A549 (cell line): ENCODE measurements around the gene PNKP. TPM values are rescaled to one million over a fixed set of nuclear protein-coding genes. Genes with fewer than 3 reads are reported as not detected.

Experiments
- ATAC-seq, 2 experiments: fragments of 200-7000 bp in 1 of 2; fragments of >200 bp in 1 of 2; cut with Nextera tagmentation in 1 of 2; cut with Tn5 transposase in 1 of 2; 3 replicates each; pipeline versions ENCODE4 v1.8.0 to v1.9.1; 2018 to 2020; ENCODE audit warnings: mild to moderate bottlenecking in 1 of 2, moderate library complexity in 1 of 2
- CTCF ChIA-PET: fragments of 300-600 bp; sonication (Branson Sonifier 250); formaldehyde crosslinking; extraction: SDS; loops from one replicate; lab custom pipeline; 2021; ENCODE audit warnings: antibody characterized with exemption, inconsistent platforms; lab: Yijun Ruan, JAX
- POLR2A ChIA-PET: fragments of 350-600 bp; formaldehyde crosslinking; extraction: SDS; loops from one replicate; lab custom pipeline; 2021; ENCODE audit warnings: antibody characterized with exemption, inconsistent platforms; lab: Yijun Ruan, JAX
- DNase-seq, 2 experiments: peaks; one replicate each; pipeline versions ENCODE4 v3.0.0 to v3.0.0-alpha.2; 2011 to 2016; ENCODE audit warnings: low read depth in 1 of 2, low spot score in 1 of 2
- FAIRE-seq: peaks from 2 replicates; lab custom pipeline; 2011; peaks lifted over from hg19 to GRCh38; lab: Jason Lieb, UNC
- H3K27ac ChIP-seq, 2 experiments: fragments of >200 bp; sonication (Bioruptor Twin); formaldehyde crosslinking; 3 replicates each; pipeline ENCODE4 v1.5.1; 2016 to 2017
- H3K4me1 ChIP-seq: fragments of >200 bp; sonication (Bioruptor Twin); formaldehyde crosslinking; 3 replicates; pipeline ENCODE4 v1.6.1; 2016
- H3K4me2 ChIP-seq: fragments of >200 bp; sonication (Bioruptor Twin); formaldehyde crosslinking; 3 replicates; pipeline ENCODE4 v1.6.1; 2016
- H3K4me3 ChIP-seq: fragments of >200 bp; sonication (Bioruptor Twin); formaldehyde crosslinking; 3 replicates; pipeline ENCODE4 v1.5.1; 2016
- H3K9me3 ChIP-seq: fragments of >200 bp; sonication (Bioruptor Twin); formaldehyde crosslinking; 3 replicates; pipeline ENCODE4 v1.6.1; 2016
- CEBPB ChIP-seq, 2 experiments: fragments of >200 bp in 1 of 2; sonication (Bioruptor Twin) in 1 of 2; formaldehyde crosslinking in 1 of 2; IDR thresholded peaks; 2 replicates each; pipeline ENCODE4 v1.6.1; 2012 to 2016
- FOSB ChIP-seq: fragments of 250-450 bp; sonication (Bioruptor Pico); IDR thresholded peaks from 2 replicates; pipeline ENCODE4 v1.5.0; 2020; ENCODE audit warnings: mild to moderate bottlenecking, moderate library complexity
- HOXA7 ChIP-seq: fragments of 250-450 bp; sonication (Bioruptor Pico); IDR thresholded peaks from 2 replicates; pipeline ENCODE4 v1.5.0; 2020; ENCODE audit warnings: mild to moderate bottlenecking, moderate library complexity
- HOXB13 ChIP-seq: fragments of 250-450 bp; sonication (Bioruptor Pico); IDR thresholded peaks from 2 replicates; pipeline ENCODE4 v1.5.0; 2020; ENCODE audit warnings: low read depth, mild to moderate bottlenecking, moderate library complexity
- JUN ChIP-seq, 2 experiments: fragments of >200 bp; sonication (Bioruptor Twin); formaldehyde crosslinking; IDR thresholded peaks; 2 replicates in 1 of 2; 3 replicates in 1 of 2; pipeline ENCODE4 v1.6.1; 2016 to 2017
- KDM1A ChIP-seq: fragments of 200-600 bp; sonication (generic); IDR thresholded peaks from 2 replicates; pipeline ENCODE4 v1.6.1; 2016; ENCODE audit warnings: low read depth, mild to moderate bottlenecking
- PHF8 ChIP-seq: fragments of 200-600 bp; sonication (generic); IDR thresholded peaks from 2 replicates; pipeline ENCODE4 v1.6.1; 2016; ENCODE audit warnings: low read depth, mild to moderate bottlenecking, antibody characterized with exemption, moderate library complexity, borderline replicate concordance
- POLR2AphosphoS2 ChIP-seq: conservative IDR thresholded peaks from 2 replicates; pipeline ENCODE4 v1.6.1; 2012; ENCODE audit warnings: low read length, improper control_type of control experiment, inconsistent platforms
- RAD21 ChIP-seq, 2 experiments: fragments of >200 bp in 1 of 2; sonication (Bioruptor Twin) in 1 of 2; formaldehyde crosslinking in 1 of 2; IDR thresholded peaks in 1 of 2; conservative IDR thresholded peaks in 1 of 2; 2 replicates in 1 of 2; 3 replicates in 1 of 2; pipeline ENCODE4 v1.6.1; 2012 to 2018; ENCODE audit warnings: inconsistent platforms in 1 of 2
- RCOR1 ChIP-seq: fragments of 150-350 bp; IDR thresholded peaks from 2 replicates; pipeline ENCODE4 v1.6.1; 2014; ENCODE audit warnings: antibody characterized with exemption, low read length, low read depth
- RNF2 ChIP-seq: fragments of 200-600 bp; sonication (generic); IDR thresholded peaks from 2 replicates; pipeline ENCODE4 v1.6.1; 2016; ENCODE audit warnings: low read depth, mild to moderate bottlenecking, antibody characterized with exemption, moderate library complexity, borderline replicate concordance
- SMC3 ChIP-seq: fragments of >200 bp; sonication (Bioruptor Twin); formaldehyde crosslinking; IDR thresholded peaks from 3 replicates; pipeline ENCODE4 v1.6.1; 2018; ENCODE audit warnings: inconsistent platforms
- SREBF2 ChIP-seq: fragments of 450-650 bp; IDR thresholded peaks from 2 replicates; pipeline ENCODE4 v1.6.1; 2014; ENCODE audit warnings: mild to moderate bottlenecking, moderate library complexity
- TFCP2L1 ChIP-seq: fragments of 250-450 bp; sonication (Bioruptor Pico); IDR thresholded peaks from 2 replicates; pipeline ENCODE4 v1.5.0; 2021; ENCODE audit warnings: mild to moderate bottlenecking
- TP53 ChIP-seq: fragments of 250-450 bp; sonication (Bioruptor Pico); IDR thresholded peaks from 2 replicates; pipeline ENCODE4 v1.5.0; 2021; ENCODE audit warnings: mild to moderate bottlenecking, moderate library complexity
- ZFP36 ChIP-seq: fragments of 450-650 bp; IDR thresholded peaks from 2 replicates; pipeline ENCODE4 v1.6.1; 2014; ENCODE audit warnings: borderline replicate concordance; ENCODE audit not compliant: partially characterized antibody
- ZNF302 ChIP-seq: fragments of 250-450 bp; sonication (Bioruptor Pico); IDR thresholded peaks from 2 replicates; pipeline ENCODE4 v1.9.0; 2021; ENCODE audit warnings: inconsistent platforms, mild to moderate bottlenecking, moderate library complexity
- WGBS: methylation state at CpG from one replicate; pipeline ENCODE4 v1.1.6; 2017; ENCODE audit errors: missing lambda C conversion rate; 5-methylcytosine and 5-hydroxymethylcytosine counted together
- polyA plus RNA-seq, 4 experiments: library from polyadenylated mRNA; depleted of rRNA in 3 of 4; stranded (reverse); fragments of >200 nt; fragmentation: RNase III in 1 of 4; extraction: RNeasy Plus Mini Kit Qiagen cat#74134 plus additional on column Dnase treatment in 1 of 4; gene quantifications; 2 replicates in 3 of 4; 3 replicates in 1 of 4; pipeline ENCODE4 v1.2.3, GENCODE V29; 2011 to 2017
- TF ChIP-seq, protein P1 (sequence below): fragments of 250-450 bp; sonication (Bioruptor Pico); IDR thresholded peaks from 2 replicates; pipeline ENCODE4 v1.5.0; 2020; ENCODE audit warnings: low read depth, mild to moderate bottlenecking, moderate library complexity
- TF ChIP-seq, protein P2 (sequence below): IDR thresholded peaks from 2 replicates; pipeline ENCODE4 v1.6.1; 2012
- TF ChIP-seq, protein P3 (sequence below): fragments of 450-650 bp; IDR thresholded peaks from 2 replicates; pipeline ENCODE4 v1.6.1; 2014; ENCODE audit warnings: antibody characterized with exemption
- TF ChIP-seq, protein P4 (sequence below): fragments of 250-450 bp; sonication (Bioruptor Pico); IDR thresholded peaks from 2 replicates; pipeline ENCODE4 v1.5.0; 2021; ENCODE audit warnings: mild to moderate bottlenecking, moderate library complexity, borderline replicate concordance
- TF ChIP-seq, protein P5 (sequence below): fragments of >200 bp; sonication (Bioruptor Twin); formaldehyde crosslinking; IDR thresholded peaks from 3 replicates; pipeline ENCODE4 v1.6.1; 2016
- TF ChIP-seq, protein P6 (sequence below): IDR thresholded peaks from 2 replicates; pipeline ENCODE4 v1.6.1; 2012; ENCODE audit warnings: low read depth, borderline replicate concordance
- TF ChIP-seq, protein P7 (sequence below): fragments of >200 bp; sonication (Bioruptor Twin); formaldehyde crosslinking; IDR thresholded peaks from 2 replicates; pipeline ENCODE4 v1.6.1; 2016

Gene PNKP
- polyA plus RNA-seq, 2 of the 4 experiments (the other 2 are of a cell fraction): 23.3 to 71.2 TPM

DNA sequence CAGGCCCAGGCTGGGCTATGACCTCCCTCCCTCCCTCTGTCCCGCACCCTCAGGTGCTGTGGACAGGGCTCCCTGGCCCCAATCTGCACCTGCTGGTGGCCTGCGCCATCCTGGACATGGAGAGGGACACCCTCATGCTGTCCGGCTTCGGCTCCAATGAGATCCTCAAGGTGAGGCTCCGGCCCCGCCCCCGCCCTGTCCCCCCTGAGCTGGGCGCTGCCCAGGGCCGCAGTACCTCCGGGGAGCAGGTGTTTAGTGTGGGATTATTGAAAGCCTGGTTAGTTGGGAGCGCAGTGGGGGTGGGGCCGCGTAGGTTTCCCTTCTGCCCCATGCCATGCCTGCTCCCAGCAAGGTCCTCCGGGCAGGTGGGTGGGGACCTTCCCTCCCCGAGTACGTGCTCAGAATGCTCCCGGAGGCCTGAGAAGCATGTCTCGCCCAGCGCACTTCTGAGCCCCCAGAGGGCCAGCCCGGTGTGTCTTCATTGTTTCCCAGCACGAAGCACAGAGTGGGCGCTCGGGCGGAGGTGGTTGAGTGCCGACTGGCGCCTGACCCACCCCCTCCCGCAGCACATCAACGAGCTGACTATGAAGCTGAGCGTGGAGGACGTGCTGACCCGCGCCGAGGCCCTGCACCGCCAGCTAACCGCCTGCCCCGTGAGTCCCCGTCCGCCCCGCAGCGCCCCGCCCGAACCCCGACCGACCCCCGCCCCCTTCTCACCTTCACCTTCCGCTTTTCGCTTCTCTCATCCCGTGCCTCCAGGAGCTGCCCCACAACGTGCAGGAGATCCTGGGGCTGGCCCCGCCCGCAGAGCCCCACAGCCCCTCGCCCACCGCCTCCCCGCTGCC lies 20.5 kb upstream of the PNKP start:
- H3K4me1 ChIP-seq: peaks cover 6% of the 10 kb centered on the region; the same call in 1 of the 3 replicates
- TF ChIP-seq JUN (IDR thresholded peaks at IDR 0.05) (no peak; a peak in 1 of 5 replicates), RAD21 (conservative IDR thresholded peaks at IDR 0.05 in 1 of 2, IDR thresholded peaks at IDR 0.05 in 1 of 2) (no peak), CEBPB (IDR thresholded peaks at IDR 0.05) (no peak), RNF2 (no peak), TFCP2L1 (CRISPR knock-in tag) (no peak), ZNF302 (CRISPR knock-in tag) (no peak), RCOR1 (no peak), KDM1A (no peak), FOSB (CRISPR knock-in tag) (no peak), ZFP36 (no peak), HOXA7 (no peak), SREBF2 (no peak), POLR2AphosphoS2 (no peak), PHF8 (no peak), TP53 (CRISPR knock-in tag) (no peak)
- TF ChIP-seq, protein P1, sequence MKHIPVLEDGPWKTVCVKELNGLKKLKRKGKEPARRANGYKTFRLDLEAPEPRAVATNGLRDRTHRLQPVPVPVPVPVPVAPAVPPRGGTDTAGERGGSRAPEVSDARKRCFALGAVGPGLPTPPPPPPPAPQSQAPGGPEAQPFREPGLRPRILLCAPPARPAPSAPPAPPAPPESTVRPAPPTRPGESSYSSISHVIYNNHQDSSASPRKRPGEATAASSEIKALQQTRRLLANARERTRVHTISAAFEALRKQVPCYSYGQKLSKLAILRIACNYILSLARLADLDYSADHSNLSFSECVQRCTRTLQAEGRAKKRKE (CRISPR knock-in tag): no peak
- TF ChIP-seq, protein P2, sequence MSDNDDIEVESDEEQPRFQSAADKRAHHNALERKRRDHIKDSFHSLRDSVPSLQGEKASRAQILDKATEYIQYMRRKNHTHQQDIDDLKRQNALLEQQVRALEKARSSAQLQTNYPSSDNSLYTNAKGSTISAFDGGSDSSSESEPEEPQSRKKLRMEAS: no peak
- TF ChIP-seq, protein P3, sequence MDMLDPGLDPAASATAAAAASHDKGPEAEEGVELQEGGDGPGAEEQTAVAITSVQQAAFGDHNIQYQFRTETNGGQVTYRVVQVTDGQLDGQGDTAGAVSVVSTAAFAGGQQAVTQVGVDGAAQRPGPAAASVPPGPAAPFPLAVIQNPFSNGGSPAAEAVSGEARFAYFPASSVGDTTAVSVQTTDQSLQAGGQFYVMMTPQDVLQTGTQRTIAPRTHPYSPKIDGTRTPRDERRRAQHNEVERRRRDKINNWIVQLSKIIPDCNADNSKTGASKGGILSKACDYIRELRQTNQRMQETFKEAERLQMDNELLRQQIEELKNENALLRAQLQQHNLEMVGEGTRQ: no peak
- TF ChIP-seq, protein P4, sequence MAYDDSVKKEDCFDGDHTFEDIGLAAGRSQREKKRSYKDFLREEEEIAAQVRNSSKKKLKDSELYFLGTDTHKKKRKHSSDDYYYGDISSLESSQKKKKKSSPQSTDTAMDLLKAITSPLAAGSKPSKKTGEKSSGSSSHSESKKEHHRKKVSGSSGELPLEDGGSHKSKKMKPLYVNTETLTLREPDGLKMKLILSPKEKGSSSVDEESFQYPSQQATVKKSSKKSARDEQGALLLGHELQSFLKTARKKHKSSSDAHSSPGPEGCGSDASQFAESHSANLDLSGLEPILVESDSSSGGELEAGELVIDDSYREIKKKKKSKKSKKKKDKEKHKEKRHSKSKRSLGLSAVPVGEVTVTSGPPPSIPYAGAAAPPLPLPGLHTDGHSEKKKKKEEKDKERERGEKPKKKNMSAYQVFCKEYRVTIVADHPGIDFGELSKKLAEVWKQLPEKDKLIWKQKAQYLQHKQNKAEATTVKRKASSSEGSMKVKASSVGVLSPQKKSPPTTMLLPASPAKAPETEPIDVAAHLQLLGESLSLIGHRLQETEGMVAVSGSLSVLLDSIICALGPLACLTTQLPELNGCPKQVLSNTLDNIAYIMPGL (CRISPR knock-in tag): no peak
- TF ChIP-seq, all 56 proteins: peak for 0
- no peak overlapping the region for H3K4me2 ChIP-seq
- H3K4me3 ChIP-seq: no peak overlapping the region
- FAIRE-seq (no peak), ATAC-seq (no peak), DNase-seq (no peak)
- H3K9me3 ChIP-seq: peaks cover 5% of the 10 kb centered on the region
- CTCF ChIA-PET: interaction anchor here (0.6 to 2.8 kb wide), 4 partner anchors 7 to 57 kb away, joined by 3 to 24 read pairs (median 4); no protein-coding TSS in a partner anchor
- WGBS: 92% methylated on average over 39 of the region's 54 CpGs
- POLR2A ChIA-PET: interaction anchor here (0.6 kb wide), 1 partner anchor 45 kb away, joined by 5 read pairs; no protein-coding TSS in a partner anchor
- H3K27ac ChIP-seq: no peak overlapping the region

DNA sequence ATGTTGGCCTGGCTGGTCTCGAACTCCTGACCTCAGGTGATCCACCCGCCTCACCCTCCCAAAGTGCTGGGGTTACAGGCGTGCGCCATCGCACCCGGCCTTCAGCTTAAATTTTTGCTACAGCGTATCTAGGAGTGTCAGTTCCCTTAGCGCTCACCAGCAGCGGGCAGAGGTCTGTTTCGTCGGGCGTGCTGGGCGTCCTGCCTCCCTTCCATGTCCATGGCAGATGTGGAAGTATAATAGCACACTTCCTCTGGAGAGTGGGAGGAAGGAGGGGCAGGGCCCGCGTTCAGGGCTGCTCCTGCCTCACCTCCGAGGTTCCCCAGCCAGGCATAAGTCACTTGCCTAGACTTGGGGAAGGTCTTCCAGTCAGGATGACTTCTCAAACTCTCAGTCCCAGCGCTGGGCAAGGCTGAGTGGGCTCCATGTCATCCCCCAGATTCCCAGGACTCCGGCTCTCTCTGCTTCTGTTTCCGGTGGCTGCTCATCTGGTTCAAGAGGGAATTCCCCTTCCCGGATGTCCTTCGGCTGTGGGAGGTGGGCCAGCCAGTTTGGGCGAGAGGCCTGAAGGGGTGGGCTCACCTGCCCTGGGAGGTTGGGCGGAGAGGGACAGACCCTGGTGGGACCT lies 19.8 kb upstream of the PNKP start:
- H3K4me2 ChIP-seq: no peak overlapping the region
- peaks cover 10% of the 10 kb centered on the region for H3K9me3 ChIP-seq
- POLR2A ChIA-PET: no interaction called here
- ATAC-seq: no peak
- CTCF ChIA-PET: interaction anchor here (1.3 to 1.6 kb wide), 2 partner anchors 27 to 50 kb away, joined by 3 to 6 read pairs; no protein-coding TSS in a partner anchor
- FAIRE-seq: no peak
- H3K27ac ChIP-seq: no peak overlapping the region
- H3K4me3 ChIP-seq: no peak overlapping the region
- H3K4me1 ChIP-seq: peaks cover 6% of the 10 kb centered on the region; the same call in 1 of the 3 replicates
- 91% methylated on average over 22 of the region's 23 CpGs for WGBS
- DNase-seq: no peak
- TF ChIP-seq, protein P5, sequence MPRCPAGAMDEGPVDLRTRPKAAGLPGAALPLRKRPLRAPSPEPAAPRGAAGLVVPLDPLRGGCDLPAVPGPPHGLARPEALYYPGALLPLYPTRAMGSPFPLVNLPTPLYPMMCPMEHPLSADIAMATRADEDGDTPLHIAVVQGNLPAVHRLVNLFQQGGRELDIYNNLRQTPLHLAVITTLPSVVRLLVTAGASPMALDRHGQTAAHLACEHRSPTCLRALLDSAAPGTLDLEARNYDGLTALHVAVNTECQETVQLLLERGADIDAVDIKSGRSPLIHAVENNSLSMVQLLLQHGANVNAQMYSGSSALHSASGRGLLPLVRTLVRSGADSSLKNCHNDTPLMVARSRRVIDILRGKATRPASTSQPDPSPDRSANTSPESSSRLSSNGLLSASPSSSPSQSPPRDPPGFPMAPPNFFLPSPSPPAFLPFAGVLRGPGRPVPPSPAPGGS: no peak
- no peak for TF ChIP-seq ZFP36
- TF ChIP-seq, protein P6, sequence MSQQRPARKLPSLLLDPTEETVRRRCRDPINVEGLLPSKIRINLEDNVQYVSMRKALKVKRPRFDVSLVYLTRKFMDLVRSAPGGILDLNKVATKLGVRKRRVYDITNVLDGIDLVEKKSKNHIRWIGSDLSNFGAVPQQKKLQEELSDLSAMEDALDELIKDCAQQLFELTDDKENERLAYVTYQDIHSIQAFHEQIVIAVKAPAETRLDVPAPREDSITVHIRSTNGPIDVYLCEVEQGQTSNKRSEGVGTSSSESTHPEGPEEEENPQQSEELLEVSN: no peak
- no peak for TF ChIP-seq ZNF302 (CRISPR knock-in tag)
- TF ChIP-seq, protein P7, sequence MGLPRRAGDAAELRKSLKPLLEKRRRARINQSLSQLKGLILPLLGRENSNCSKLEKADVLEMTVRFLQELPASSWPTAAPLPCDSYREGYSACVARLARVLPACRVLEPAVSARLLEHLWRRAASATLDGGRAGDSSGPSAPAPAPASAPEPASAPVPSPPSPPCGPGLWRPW: no peak
- TF ChIP-seq CEBPB (IDR thresholded peaks at IDR 0.05): no peak
- TF ChIP-seq HOXB13 (CRISPR knock-in tag): no peak
- TF ChIP-seq SMC3: no peak
- no peak for TF ChIP-seq TFCP2L1 (CRISPR knock-in tag)
- TF ChIP-seq, protein P4 (CRISPR knock-in tag): no peak
- no peak for TF ChIP-seq HOXA7
